Aorta (tissue), 5 donors: ENCODE results near the gene FBRSL1. TPM values are rescaled to one million over a fixed set of nuclear protein-coding genes. Genes with fewer than 3 reads are reported as not detected.
"Not testable (repeated sequence)": the region's sequence is repeated elsewhere in the genome, so short reads cannot be mapped to it uniquely, and the experiment has no call there.

Experiments used
- ATAC-seq: fragments of 200-7000 bp; cut with Tn5 transposase; one replicate; pipeline ENCODE4 v1.9.1; 2022; ENCODE audit warnings: moderate library complexity; ENCODE audit not compliant: low FRiP score
- DNase-seq, 2 donors: peaks; one replicate each; pipeline ENCODE4 v3.0.0-alpha.2; 2020
- H3K27ac ChIP-seq, 2 donors: one replicate each; pipeline ENCODE4 v1.5.1; 2013; ENCODE audit warnings: low read length in 2 of 2, mild to moderate bottlenecking in 2 of 2, moderate library complexity in 2 of 2, control low read depth in 1 of 2, inconsistent platforms in 1 of 2, low read depth in 1 of 2
- H3K27me3 ChIP-seq, 2 donors: one replicate each; pipeline ENCODE4 v1.6.1; 2013; ENCODE audit warnings: control low read depth in 1 of 2, low read length in 1 of 2, mild to moderate bottlenecking in 1 of 2, moderate library complexity in 1 of 2; ENCODE audit not compliant: insufficient read depth in 2 of 2, control insufficient read depth in 1 of 2
- H3K36me3 ChIP-seq, 2 donors: one replicate each; pipeline ENCODE4 v1.6.1; 2013; ENCODE audit warnings: control low read depth in 1 of 2, low read length in 1 of 2, mild to moderate bottlenecking in 1 of 2; ENCODE audit not compliant: insufficient read depth in 2 of 2, control insufficient read depth in 1 of 2
- H3K4me1 ChIP-seq, 2 donors: one replicate each; pipeline ENCODE4 v1.6.1; 2013; ENCODE audit warnings: low read length in 2 of 2, control low read depth in 1 of 2, mild to moderate bottlenecking in 1 of 2, moderate library complexity in 1 of 2; ENCODE audit not compliant: insufficient read depth in 2 of 2, control insufficient read depth in 1 of 2
- H3K4me3 ChIP-seq, 2 donors: one replicate each; pipeline ENCODE4 v1.5.1; 2013; ENCODE audit warnings: low read length in 2 of 2, control low read depth in 1 of 2, mild to moderate bottlenecking in 1 of 2
- H3K9me3 ChIP-seq: one replicate; pipeline ENCODE4 v1.6.1; 2013; ENCODE audit warnings: mild to moderate bottlenecking, low read length; ENCODE audit not compliant: control insufficient read depth
- WGBS, 2 donors: extraction: QIAGEN DNeasy Blood & Tissue Kit; methylation state at CpG; one replicate each; pipeline ENCODE4 v1.1.7; 2013; 5-methylcytosine and 5-hydroxymethylcytosine counted together
- intact Hi-C, 2 donors: fragments of 100-400 bp; cut with DNase I; formaldehyde crosslinking; loops; one replicate each; pipeline versions ENCODE4 v1.14.2 to v1.15.0; 2022
- polyA plus RNA-seq, 2 donors: library from polyadenylated mRNA; stranded (reverse); fragments of 200-250 nt; gene quantifications; one replicate each; pipeline ENCODE4 v1.2.3, GENCODE V29; 2013
- total RNA-seq, 2 donors: library from RNA; stranded (reverse); fragmentation: NEBNext Ultra II Directional; extraction: Animal tissue kit (Norgen Biotek cat#: 25700); gene quantifications; one replicate each; pipeline ENCODE4 v1.2.1, GENCODE V29; 2021
- donor health status: healthy with polysubstance abuse.
- donor health status: Bipolar disorder and iron deficiency.
- donor health status: DM: no; HTN: no; CAD: no.
- donor health status: DM: no; HTN: no; CAD: no.
- donor health status: DM: yes; HTN: yes; CAD: no.

FBRSL1 gene
- total and polyA plus RNA-seq, 4 donors: 6.4 to 51.0 (median 37.0) TPM

DNA sequence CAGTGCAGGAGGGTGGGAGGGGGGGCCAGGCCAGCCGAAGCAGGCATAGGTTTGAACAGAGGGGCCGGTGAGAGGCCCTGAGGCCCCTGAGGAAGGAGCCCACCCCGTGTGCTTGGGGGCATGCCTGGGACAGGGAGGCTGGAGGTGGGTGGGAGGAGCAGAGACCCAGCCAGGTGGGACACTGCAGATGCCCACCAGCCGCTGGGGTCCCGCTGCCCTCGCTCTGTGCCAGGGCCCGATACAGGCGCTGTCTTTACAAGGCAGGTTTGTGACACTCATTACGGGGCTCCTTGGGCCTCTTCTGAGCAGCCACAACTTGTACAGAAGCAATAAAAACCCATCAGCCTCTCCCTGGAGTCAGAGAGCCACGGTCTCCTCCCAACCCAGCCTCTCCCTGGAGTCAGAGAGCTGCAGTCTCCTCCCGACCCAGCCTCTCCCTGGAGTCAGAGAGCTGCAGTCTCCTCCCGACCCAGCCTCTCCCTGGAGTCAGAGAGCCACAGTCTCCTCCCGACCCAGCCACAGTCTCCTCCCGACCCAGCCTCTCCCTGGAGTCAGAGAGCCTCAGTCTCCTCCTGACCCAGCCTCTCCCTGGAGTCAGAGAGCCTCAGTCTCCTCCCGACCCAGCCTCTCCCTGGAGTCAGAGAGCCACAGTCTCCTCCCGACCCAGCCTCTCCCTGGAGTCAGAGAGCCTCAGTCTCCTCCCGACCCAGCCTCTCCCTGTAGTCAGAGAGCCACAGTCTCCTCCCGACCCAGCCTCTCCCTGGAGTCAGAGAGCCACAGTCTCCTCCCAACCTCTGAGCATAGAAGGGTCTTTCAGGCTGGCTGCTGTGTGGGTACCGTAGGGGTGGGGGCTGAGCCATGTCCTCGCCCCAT, 43.0 kb downstream of the FBRSL1 start:
- H3K9me3 ChIP-seq, ATAC-seq, intact Hi-C loops, H3K4me3 ChIP-seq, H3K27ac ChIP-seq, H3K4me1 ChIP-seq, H3K27me3 ChIP-seq, H3K36me3 ChIP-seq, DNase-seq: not testable (repeated sequence)
- WGBS, 2 donors: 93 to 94% methylated on average over 19 to 20 of the region's 20 CpGs

DNA sequence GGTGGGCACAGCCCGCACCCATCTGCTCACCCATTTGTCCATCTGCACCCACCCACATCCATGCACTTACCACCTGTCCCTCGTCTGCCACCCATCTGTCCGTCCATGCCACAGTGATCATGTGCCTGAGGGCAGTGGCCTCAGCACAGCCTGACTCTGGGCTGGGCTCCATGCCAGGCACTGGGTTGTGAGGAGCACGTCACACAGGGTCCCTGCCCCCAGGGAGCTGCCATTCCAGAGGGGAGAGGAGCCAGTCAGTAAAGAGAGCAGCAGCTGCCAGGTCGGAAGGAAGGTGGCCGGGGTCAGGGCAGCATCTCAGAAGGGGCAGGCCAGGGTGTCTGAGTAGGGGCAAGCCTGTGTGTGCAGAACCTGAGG, 43.6 kb downstream of the FBRSL1 start:
- H3K4me1 ChIP-seq: no peaks in the 10 kb centered on the region
- DNase-seq (no peak), ATAC-seq (no peak)
- WGBS, 2 donors: 94% methylated on average over 6 of the region's 6 CpGs
- no peak overlapping the region for H3K4me3 ChIP-seq
- no peaks in the 10 kb centered on the region for H3K9me3 ChIP-seq
- no peaks in the 10 kb centered on the region for H3K27me3 ChIP-seq
- no peak overlapping the region for H3K27ac ChIP-seq
- H3K36me3 ChIP-seq: no peaks in the 10 kb centered on the region
- intact Hi-C loops: no loop called here

DNA sequence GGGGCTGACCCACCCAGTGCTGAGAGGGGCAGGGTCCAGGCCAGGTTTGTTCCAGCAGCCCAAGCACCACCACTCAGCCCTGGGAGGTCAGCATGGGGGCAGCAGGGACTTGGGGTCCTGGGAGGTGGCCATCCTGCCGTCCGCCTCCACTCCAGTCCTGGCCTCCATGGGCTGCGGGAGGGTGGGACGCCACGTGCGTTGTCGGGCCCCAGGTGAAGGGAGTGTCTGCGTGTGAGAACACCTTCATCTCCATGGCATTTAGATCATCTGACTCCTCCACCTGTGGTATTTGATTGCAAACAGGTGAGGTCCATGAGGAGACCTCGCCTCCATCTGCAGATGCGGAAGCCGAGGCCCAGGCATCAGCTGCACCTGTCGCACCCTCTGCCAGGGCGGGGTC, 44.1 kb downstream of the FBRSL1 start:
- Histone ChIP-seq H3K9me3 (no peaks in the 10 kb centered on the region), H3K27ac (no peak overlapping the region), H3K36me3 (no peaks in the 10 kb centered on the region), H3K27me3 (no peaks in the 10 kb centered on the region), H3K4me1 (no peaks in the 10 kb centered on the region), H3K4me3 (no peak overlapping the region)
- ATAC-seq: no peak
- intact Hi-C loops: no loop called here
- DNase-seq: no peak
- WGBS, 2 donors: 96 to 98% methylated on average over 13 of the region's 13 CpGs

- Histone ChIP-seq H3K27me3 (no peaks in the 10 kb centered on the region), H3K36me3 (no peaks in the 10 kb centered on the region), H3K27ac (no peak overlapping the region), H3K4me1 (no peaks in the 10 kb centered on the region), H3K4me3 (no peak overlapping the region), H3K9me3 (no peaks in the 10 kb centered on the region)
- ATAC-seq (no peak), DNase-seq (no peak)
- WGBS, 2 donors: 90 to 91% methylated on average over 13 of the region's 13 CpGs
- intact Hi-C loops: no loop called here
Measured at GRCh38 chr12:132535019-132535418, 45.1 kb downstream of the FBRSL1 start.

DNA sequence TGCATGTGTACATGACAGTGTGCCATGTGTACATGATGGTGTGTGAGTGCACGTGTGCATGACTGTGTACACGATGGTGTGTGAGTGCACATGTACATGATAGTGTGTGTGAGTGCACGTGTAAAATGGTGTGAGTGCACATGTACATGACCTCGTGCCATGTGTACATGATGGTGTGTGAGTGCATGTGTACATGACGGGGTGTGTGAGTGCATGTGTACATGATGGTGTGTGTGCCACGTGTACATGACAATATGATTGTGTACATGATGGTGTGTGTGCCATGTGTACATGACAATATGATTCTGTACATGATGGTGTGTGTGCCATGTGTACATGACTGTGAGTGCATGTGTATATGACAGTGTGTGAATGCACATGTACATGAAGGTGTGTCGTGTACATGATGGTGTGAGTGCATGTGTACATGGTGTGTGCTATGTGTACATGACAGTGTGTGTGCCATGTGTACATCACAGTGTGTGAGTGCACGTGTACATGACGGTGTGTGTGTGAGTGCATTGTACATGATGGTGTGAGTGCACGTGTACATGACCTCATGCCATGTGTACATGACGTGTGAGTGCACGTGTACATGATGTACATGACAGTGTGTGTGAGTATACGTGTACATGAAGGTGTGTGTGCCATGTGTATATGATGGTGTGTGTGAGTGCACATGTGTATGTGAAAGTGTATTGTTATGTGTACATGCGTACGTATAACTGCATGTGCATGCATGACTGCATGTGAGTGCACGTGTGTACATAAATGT, 46.3 kb downstream of the FBRSL1 start:
- no peaks in the 10 kb centered on the region for H3K36me3 ChIP-seq
- intact Hi-C loops: no loop called here
- H3K4me1 ChIP-seq: no peaks in the 10 kb centered on the region
- no peaks in the 10 kb centered on the region for H3K9me3 ChIP-seq
- ATAC-seq (no peak), DNase-seq (no peak)
- no peaks in the 10 kb centered on the region for H3K27me3 ChIP-seq
- no peak overlapping the region for H3K4me3 ChIP-seq
- WGBS, 2 donors: 96% methylated on average over 16 of the region's 16 CpGs
- H3K27ac ChIP-seq: no peak overlapping the region

- ATAC-seq: no peak
- Histone ChIP-seq H3K36me3 (no peaks in the 10 kb centered on the region), H3K4me1 (no peaks in the 10 kb centered on the region), H3K27ac (no peak overlapping the region), H3K4me3 (no peak overlapping the region), H3K9me3 (no peaks in the 10 kb centered on the region), H3K27me3 (no peaks in the 10 kb centered on the region)
- 82 to 84% methylated on average over 11 of the region's 11 CpGs for WGBS, 2 donors
- intact Hi-C loops: no loop called here
- DNase-seq: no peak
Measured at GRCh38 chr12:132537049-132537448, 47.1 kb downstream of the FBRSL1 start.

GRCh38 chr12:132537836-132538662, 48.1 kb downstream of the FBRSL1 start:
- WGBS, 2 donors: 85 to 86% methylated on average over 29 of the region's 29 CpGs
- no peak for DNase-seq
- Histone ChIP-seq H3K27me3 (no peaks in the 10 kb centered on the region), H3K9me3 (no peaks in the 10 kb centered on the region), H3K36me3 (no peaks in the 10 kb centered on the region), H3K4me3 (no peak overlapping the region), H3K4me1 (no peaks in the 10 kb centered on the region), H3K27ac (no peak overlapping the region)
- no peak for ATAC-seq
- intact Hi-C loops: no loop called here

DNA sequence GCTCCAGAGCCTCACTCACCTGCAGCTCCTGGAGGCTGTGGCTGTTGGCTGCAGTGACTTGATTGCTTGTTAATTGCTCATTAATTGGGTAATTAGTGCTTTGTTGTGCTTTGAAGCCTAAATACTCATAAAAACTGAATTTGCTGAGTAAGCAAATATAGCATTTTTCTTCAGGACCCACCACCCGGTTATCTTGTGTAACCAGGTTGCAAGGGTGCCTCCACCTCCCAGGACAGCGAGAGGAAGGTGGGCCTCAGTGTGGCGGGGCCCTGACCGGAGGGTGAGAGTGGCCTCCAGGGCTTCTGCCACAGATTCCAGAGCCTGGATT, 48.7 kb downstream of the FBRSL1 start:
- H3K27me3 ChIP-seq: no peaks in the 10 kb centered on the region
- 94 to 97% methylated on average over 4 of the region's 4 CpGs for WGBS, 2 donors
- H3K36me3 ChIP-seq: no peaks in the 10 kb centered on the region
- no peak overlapping the region for H3K27ac ChIP-seq
- no peak for DNase-seq
- H3K4me1 ChIP-seq: no peaks in the 10 kb centered on the region
- H3K4me3 ChIP-seq: no peak overlapping the region
- H3K9me3 ChIP-seq: no peaks in the 10 kb centered on the region
- intact Hi-C loops: no loop called here
- ATAC-seq: no peak
